ENCODE measurements around the gene PTGIS.

The PTGIS gene

DNA sequence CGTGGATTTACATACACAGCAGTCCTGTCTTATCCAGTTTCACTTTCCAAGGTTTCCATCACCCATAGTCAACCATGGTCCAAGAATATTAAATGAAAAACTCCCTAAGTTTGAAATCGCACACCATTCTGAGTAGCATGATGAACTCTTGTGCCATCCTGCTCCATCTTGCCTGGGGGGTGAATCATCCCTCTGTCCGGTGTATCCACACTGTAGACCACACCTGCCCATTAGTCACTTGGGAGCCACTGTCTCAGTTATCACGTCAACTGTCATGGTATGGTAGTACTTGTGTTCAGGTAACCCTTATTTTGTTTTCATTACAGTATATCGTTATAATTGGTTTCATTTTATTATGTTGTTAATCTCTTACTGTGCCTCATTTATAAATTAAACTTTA is 38.5 kb downstream of the PTGIS start:
- DNase-seq (ENCODE audit: low read depth in 2 of 2): no peak

DNA sequence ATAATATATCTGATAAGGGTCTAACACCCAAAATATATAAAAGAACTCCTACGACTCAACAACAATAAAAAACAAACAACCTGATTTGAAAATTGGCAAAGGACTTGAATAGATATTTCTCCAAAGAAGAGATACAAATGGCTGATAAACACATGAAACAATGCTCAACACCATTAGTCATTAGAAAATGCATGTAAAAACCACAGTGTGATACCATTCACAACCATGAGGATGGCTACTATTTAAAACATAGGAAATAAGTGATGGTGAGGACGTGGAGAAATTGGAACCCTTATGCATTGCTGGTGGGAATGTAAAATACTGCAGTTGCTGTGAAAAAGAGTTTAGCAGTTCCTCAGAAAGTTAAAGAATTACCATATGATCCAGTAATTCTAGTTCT is 41.4 kb downstream of the PTGIS start:
- no peak for DNase-seq (ENCODE audit: low read depth in 2 of 2)

DNA sequence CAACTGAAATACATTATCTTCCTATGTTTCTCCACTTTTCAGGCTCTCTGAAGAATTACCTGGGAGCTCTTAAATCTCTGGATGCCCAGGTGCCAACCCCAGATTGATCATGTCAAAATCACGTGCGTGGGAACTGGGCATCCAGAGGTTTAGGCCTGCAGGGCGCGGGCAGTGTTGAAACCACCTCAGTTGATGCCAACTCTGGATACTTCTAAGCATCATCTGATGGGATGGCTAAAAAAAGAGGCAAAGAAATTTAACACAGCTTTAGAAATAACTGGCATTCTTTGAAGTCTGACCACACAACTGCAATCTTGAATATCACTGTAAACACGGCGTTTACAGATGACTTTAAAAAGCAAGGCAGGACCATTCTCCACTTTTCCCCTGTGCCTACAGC is 41.9 kb downstream of the PTGIS start:
- DNase-seq (ENCODE audit: low read depth in 2 of 2): no peak

DNA sequence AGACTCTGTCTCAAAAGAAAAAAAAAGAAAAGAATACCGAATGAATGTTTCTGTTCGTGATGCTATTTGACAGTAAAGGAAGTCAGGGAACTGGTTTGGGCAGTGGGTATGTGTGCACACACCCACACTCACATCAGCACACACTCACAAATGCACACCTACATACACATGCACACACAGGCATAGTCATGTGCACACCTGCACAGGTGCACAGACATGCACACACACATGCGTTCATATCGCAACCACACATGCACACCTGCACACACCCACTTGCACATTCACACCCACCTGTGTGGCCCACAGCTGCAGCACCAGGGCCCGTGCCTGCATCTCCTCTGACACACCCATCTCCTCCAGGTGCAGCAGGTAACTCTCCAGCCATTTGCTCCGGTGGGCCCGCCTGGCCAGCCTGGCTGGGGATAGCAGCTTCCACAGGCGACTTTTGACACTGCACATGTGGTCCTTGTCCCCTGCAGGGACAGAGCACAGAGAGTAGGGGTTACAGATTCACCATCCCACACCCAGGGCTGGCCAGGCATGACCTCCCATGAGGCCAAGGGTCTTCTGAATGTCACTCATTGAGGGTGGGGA is 44.1 kb downstream of the PTGIS start:
- no peak for DNase-seq (ENCODE audit: low read depth in 2 of 2)

DNA sequence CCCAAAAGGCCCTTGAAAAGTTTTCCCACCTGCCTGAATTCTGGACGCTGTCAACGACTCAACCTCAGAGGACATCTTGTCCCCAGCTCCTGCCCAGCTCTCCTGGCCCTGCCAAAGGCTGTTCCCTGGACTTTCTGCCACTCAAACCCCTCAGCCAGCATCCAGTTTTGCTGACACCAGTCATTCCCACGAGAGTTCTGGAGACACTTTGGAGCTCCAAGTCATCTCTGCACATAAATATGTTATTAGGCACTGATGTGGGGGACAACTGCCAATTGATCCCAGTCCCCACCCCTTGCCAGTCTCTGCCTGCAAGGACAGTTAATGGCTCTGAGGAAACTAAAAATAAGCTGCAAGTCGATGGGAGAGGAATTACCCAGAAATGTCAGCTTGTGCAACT is 46.6 kb downstream of the PTGIS start:
- no peak for DNase-seq (ENCODE audit: low read depth in 2 of 2)

DNA sequence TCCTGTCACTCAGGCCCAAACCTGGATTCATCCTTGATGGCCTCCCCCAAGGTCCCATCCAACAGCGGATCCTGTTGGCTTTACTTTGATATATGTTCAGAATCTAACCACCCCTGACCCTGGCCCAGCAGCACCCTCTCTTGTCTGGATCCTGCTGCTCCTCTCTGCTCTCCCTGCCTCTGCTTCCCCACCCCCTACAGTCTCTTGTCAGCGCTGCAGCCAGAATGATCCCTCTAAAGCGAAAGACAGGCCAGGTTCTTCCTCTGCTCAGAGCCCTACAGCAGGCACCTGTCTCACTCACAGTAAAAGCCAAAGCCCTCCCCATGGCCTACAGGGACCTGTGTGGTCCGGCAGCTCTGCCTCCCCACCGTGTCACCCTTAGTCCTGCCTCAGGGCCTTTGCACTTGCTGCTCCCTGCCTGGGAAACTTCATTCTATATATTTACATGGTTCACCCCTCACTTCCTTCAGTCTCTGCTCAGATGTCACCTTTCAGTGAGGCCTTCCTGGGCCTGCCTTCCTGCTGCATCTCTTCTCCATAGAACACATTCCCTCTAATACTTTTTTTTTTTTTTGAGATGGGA is 48.1 kb downstream of the PTGIS start:
- DNase-seq (ENCODE audit: low read depth in 2 of 2): no peak

DNA sequence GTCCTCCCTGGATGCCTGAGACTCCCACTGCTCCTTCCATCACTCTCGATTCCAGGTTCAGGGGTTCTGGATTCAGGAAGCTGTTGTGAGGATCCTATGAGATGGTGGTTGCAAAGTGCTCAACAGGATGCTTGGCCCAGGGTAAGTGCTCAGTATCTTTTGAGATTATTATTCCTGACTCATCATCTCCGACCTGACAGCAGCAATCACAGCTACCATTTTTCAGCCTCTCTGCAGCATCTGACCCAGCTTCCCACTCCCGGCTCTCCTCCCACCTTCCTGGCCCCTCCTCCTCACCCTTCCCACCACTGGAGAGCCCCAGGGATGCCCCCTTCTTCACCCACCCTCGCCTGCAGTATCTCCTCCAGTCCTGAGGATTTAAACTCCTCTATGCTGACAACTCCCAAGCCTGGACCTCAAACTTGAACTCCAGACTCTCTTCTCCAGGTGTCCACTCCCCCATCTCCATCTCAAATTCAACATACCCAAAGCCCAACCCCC is 48.7 kb downstream of the PTGIS start:
- DNase-seq (ENCODE audit: low read depth in 2 of 2): no peak

DNA sequence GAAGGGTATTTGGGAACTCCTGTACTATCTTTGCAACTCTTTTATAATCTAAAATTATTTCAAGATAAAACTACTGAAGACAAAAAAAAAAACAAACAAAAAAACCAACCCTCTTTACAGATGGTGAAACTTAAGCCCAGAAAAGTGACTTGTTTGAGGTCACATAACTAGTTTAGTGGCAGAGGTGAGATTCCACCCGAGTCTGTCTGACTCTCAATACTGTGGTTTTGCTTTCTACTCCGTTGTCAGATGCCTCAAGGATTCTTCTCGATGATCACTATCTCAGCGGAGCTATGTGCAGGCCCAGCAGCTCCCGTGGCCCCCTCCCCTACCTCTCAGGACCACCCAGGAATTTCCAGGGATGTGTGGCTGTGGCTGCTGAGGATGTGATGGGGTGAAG is 49.4 kb downstream of the PTGIS start:
- DNase-seq (ENCODE audit: low read depth in 2 of 2): no peak

DNA sequence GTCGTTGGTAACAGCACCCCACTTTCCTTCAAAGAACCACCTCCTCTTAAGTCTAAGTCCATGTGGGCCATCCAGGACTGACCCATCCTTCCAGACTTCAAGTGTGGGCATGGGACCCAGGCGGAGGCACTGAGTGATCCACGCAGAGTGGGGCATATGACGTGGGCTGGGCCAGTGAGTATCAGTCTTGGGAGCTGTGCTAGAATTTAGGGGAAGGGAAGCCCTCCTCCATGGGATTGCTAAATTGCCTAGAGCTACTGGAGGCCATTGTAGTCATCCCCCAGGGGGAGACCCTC is 50.2 kb downstream of the PTGIS start:
- DNase-seq (ENCODE audit: low read depth in 2 of 2): no peak

DNA sequence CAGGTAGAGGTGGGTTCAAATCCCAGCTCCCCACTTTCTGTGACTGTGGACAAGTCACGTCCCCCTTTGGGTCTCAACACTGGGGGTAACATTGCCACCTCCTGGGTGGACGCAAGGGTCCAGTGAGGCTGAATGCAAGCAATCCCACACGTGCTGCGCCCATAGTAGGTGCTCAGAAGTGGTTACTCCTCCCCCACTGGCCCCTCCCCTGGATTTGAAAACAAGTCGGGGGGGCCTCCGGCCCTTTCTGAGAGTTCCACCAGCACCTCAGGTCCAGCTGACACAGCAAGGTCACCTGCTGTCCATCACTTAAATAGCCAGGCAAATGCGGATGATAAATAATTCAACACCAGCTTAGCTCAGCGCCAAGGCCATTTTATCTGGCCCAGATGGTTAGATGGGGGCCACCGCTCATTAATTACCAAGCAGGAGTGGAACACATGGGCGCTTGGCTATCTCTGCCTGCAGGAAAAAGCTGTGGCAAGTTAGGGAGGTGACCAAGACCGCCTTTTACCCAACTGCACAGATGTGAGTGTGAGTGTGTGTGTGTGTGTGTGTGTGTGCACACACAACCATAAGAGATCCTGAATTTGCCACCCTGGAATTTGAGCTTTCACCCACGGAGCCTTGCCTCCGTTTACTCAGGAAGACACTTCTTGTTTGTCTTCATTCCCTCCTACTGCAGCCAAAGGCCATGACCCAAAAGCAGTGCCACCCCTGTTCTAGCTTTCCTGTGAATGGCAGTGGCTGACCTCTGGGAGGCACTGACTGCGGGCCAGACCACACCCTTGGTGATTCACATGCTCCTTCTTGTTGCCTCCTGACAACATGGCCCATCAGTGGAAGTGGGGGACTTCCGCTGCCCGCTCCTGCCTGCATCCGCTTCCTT is 50.8 kb downstream of the PTGIS start:
- no peak for DNase-seq (ENCODE audit: low read depth in 2 of 2)

DNA sequence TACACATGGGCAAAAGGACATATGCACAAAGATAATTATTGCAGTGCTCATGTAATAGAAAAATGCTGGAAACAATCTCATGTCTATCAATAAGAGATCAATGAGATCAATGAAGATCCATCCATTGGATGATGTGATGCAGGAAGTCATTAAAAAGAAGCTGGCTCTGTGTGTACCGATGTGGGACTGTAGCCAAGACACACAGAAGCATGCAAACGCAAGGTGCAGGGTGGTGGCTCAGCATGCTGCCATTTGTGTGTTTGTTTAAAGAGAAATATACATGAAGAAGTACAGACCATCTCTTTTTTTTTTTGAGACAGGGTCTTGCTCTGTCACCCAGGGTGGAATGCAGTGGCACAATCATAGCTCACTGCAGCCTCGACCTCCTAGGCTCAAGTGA is 52.4 kb downstream of the PTGIS start:
- no peak for DNase-seq (ENCODE audit: low read depth in 2 of 2)

DNA sequence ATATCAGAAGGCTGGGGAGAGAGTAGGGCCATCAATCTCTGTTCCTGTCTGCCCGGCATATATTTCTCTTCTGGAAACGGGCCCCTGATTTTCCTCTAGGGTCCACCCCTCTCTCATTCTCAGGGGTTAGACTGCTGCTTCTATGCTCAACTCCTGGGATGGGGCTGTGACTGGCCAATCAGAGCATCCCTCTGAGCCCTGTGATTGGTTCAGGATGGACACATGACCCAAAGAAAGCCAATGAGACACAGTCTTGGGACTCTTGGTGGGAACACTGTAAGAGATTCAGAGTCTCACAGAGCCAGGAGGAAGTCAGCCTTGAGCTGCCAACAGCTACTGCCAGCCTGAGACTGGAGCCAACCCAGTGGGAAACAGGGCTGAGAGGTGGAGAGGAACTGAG is 54.4 kb downstream of the PTGIS start:
- DNase-seq (ENCODE audit: low read depth in 2 of 2): no peak

DNA sequence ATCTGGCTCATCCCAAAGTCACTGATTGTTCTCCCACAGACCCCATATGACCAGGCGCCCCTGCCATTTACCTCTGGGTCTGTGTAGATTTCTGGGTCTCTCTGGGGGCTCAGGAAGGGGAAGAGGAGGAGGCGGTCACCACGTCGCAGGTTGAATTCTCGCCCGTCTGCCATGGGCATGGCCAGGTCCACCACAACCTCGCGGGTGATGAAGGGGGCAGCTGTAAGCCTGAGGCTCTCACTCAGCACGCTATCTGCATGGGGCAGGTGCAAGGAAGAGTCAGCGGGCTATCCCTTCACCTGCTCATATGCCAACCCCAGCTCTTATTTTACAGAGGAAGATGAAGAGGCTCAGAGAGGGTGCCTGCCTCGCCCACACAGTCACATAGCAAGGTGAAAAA is 54.9 kb downstream of the PTGIS start:
- DNase-seq (ENCODE audit: low read depth in 2 of 2): no peak

DNA sequence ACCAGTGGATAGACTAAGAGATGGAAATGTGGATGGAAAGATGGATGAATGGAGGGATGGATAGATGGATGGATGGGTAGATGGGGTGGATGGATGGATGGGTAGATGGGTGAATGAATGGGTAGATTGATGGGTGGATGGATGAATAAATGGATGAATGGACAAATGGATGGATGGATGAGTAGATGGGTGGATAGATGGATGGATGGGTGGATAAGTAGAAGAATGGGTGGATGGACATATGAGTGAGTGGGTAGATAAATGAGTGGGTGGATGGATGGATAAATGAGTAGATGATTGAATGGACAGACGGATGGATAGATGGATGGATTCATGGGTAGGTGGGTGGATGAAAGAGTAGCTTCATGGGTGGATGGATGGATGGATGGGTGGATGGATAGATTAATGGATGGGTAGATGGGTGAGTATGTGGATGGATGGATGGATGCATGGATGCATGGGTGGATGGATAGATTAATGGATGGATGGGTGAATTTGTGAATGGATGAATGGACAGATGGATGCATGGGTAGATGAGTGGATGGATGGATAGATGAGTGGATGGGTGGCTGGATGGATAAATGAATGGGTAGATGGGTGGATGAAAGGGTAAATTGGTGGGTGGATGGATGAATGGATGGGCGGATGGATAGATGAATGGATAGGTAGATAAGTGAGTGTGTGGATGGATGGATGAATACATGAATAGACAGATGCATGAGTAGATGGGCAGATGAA is 56.0 kb downstream of the PTGIS start:
- no peak for DNase-seq (ENCODE audit: low read depth in 2 of 2)

DNA sequence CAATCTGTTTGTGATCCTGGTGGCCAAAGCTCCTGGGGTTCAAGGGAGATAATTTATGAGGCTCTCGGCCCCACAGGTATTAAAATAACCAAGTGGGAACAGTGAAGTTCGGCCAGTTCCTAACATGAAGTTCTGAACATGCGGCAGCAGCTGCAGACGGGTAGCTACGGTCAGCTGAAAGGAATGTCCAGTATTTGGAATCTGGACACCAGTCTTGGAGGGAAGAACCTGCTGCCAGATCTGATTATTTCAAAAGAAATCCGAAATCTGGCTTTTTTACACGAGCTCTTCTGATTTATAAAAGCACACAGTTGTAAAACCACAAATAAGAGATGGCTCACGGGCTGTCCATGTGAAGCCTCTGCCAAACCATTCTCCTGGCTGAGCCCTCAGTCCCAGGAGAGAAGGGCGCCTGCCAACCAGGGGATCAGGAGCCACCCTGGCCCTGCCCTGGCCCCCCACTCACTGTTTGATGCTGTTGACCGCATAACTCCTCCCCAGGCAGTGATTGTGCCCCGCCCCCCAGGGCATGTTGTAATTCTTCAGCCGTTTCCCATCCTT is 57.3 kb downstream of the PTGIS start:
- no peak for DNase-seq (ENCODE audit: low read depth in 2 of 2)

DNA sequence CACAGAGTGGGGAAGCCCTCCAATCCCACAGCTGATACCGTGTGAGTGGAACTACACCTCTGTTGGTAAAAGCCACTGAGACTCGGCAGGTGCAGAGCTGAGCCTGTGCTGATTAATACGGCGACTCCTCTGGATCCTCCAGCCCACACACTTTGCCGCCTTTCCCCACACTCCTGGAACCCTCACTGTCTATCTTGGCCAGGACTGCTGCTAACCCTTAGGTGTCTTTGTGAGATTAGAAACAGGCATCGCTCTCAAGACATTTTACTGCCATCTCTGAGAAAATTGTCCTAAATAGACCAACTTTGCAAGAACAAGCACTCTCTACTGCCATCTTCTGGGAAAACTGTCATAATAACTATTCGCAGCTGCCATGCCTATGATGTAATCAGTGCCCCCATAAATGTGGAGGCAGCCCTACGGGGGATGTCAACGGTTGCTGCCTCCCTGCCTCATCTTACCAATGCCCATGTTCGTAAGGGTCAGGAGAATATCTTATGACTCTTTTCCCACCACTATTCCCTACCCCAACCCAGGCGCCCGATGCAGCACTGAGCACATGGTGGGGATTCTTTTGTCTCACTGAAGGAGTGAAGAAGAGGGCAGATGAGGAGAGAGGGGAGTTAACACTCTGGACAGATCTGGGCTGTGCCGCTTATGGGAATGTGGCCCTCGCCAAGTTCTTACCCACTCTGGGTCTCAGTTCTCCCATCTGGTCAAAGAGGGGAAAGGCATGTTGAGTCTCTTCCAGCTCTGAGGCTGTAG is 59.3 kb downstream of the PTGIS start:
- no peak for DNase-seq (ENCODE audit: low read depth in 2 of 2)

DNA sequence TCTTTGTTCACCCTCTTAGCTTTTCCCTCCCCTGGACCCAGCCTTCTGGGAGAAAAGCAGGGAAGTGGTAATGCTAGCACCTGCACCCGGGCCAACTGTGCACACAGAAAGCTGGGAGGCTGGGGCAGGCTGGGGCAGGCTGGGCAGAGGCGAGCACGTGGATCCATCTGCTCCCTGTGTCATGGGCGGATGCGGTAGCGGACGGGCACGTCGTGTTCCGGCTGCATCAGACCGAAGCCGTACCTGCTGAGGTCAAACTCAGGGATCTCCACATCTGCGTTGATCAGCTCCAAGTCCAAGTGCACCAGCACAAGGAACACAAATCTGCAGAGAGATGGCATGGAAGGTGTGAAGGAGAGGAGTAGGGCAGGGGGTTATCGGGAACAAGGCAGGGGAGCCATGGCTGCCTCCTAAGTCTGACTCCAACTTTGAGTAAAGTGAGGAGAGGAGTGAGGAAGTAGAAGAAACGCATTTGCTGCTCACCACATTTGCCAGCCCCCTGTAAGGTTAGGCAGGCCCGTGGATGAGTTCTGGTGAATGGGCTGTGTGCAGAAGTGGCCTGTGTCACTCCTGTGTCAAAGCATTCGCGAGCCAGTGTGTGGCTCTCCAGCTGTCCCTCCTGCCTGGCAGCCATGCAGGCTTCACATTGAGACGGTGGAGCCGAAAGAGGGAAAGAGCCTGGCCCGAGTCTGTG is 60.0 kb downstream of the PTGIS start:
- DNase-seq (ENCODE audit: low read depth in 2 of 2): no peak

DNA sequence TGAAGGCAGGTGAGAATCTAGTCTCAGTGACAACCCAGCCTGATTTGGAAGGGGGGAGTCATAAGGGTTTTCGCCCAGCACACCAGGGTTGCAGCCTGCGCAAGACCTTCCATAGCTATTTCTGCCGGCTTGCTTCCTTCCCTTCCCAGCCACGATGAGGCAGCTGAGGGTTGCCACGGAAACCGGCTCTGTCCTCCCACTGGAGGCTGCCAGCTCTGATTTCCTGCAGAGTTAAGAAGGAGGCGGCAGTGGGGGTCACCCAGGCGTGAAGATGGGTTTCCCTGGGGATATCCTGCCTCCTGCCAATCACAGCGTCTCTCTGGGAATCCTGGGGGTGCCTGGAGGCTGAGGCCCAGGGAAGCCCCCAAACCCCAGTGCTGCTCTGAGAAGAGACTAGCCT is 62.4 kb downstream of the PTGIS start:
- no peak for DNase-seq (ENCODE audit: low read depth in 2 of 2)

DNA sequence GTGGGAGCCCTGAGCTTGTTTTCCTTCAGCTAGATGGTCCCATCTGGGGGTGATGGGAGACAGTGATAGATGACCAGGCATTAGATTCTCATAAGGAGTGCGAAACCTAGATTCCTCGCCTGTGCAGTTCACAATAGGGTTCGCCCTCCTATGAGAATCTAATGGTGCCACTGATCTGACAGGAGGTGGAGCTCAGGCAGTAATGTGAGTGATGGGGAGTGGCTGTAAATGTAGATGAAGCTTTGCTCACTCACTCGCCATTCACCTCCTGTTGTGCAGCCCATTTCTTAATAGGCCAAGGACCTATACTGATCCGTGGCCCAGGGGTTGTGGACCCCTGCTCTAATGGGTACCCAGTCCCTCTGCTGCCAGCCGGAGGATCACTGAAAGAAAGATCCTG is 64.8 kb downstream of the PTGIS start:
- DNase-seq (ENCODE audit: low read depth in 2 of 2): no peak

DNA sequence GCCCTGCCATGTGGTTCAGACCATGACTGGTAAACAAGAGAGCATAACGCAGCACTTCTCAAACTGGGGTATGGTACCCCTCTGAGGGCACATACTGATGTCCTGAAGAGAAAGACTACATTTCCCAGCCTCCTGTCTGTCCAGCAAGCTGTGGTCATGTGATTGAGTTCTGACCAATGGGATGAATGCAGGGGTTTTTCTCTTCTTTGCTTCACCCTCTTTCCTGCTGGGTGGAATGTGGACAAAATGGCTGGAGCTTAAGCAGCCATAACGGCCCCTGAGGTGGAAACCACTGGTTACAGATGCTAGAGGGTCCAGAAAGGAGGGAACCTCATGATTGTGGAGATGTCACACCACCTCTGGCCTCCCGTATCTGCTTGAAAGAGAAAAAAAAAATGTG is 66.0 kb downstream of the PTGIS start:
- no peak for DNase-seq (ENCODE audit: low read depth in 2 of 2)

DNA sequence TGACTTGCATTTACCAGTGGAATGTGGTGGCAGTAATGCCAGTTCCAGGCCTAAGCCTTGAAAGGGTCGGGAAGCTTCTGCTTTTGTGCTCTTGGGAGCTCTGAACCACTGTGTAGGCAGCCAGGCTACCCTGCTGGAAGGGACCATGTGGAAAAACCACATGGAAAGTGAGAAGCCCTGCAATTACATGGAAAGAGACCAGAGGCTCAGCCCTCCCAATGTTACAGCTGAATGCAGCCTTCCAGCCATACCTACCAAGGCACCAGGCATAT is 70.6 kb downstream of the PTGIS start:
- DNase-seq (ENCODE audit: low read depth in 2 of 2): no peak

Measured in stimulated activated CD4-positive, alpha-beta T cell treated with anti-CD3 and anti-CD28 coated beads, Interleukin-1b, Interleukin-23, amount 100 ng/mL, for 4 hours (primary cell).